CD4-positive, alpha-beta T cell treated with Interleukin-12 subunit alpha and Interleukin-12 subunit beta, for 1 hour (primary cell): ENCODE measurements around the gene ADAMTSL1.

Experiments
- DNase-seq: peaks from one replicate; pipeline ENCODE4 v3.0.0-alpha.2; 2020

ADAMTSL1 gene

DNA sequence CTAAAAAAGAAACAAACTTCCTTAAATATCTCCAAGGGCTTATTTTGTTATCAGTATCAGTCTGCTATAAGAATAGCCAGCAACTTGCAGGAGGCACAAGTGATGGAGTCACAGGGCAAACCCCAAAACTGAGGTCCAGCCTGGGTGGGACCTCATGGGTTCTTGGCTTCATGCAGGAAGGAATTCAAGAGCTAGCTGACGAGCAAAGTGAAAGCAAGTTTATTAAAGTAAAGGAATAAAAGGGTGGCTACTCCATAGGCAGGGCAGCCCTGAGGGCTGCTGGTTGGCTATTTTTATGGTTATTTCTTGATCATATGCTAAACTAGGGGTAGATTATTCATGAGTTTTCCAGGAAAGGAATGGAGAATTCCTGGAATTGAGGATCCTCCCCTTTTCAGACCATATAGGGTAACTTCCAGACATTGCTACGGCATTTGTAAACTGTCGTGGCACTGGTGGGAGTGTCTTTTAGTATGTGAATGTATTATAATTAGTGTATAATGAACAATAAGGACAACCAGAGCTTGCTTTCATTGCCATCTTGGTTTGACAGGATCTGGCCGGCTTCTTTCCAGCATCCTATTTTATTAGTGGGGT is 231.9 kb downstream of the ADAMTSL1 start:
- DNase-seq, result no peak

DNA sequence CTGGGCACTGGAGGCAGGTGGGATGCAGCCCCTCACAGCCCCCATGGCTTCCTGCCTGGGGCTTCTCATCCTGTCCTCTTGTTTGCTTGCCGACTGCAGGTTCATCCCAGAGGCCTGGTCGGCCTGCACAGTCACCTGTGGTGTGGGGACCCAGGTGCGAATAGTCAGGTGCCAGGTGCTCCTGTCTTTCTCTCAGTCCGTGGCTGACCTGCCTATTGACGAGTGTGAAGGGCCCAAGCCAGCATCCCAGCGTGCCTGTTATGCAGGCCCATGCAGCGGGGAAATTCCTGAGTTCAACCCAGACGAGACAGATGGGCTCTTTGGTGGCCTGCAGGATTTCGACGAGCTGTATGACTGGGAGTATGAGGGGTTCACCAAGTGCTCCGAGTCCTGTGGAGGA is 232.7 kb downstream of the ADAMTSL1 start:
- no peak for DNase-seq

DNA sequence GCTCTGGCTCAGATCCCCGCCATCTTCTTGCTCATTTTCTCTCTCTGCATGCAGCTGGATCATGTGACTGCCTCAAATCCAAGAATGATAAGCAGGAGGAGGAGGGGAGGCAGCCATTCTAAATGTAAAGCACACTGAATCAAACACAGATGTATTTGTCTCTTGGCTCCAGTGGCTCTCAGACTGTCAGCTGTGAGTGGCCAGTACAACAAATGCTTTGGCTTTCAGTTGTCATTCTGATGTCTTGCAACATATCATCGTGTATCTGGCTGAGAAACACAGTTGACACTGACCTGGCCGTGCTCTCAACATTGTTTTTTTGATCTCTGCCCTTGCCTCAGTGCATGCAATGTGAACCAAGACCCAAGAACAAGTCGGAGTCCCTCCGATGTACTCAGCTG is 233.1 kb downstream of the ADAMTSL1 start:
- DNase-seq, result no peak

DNA sequence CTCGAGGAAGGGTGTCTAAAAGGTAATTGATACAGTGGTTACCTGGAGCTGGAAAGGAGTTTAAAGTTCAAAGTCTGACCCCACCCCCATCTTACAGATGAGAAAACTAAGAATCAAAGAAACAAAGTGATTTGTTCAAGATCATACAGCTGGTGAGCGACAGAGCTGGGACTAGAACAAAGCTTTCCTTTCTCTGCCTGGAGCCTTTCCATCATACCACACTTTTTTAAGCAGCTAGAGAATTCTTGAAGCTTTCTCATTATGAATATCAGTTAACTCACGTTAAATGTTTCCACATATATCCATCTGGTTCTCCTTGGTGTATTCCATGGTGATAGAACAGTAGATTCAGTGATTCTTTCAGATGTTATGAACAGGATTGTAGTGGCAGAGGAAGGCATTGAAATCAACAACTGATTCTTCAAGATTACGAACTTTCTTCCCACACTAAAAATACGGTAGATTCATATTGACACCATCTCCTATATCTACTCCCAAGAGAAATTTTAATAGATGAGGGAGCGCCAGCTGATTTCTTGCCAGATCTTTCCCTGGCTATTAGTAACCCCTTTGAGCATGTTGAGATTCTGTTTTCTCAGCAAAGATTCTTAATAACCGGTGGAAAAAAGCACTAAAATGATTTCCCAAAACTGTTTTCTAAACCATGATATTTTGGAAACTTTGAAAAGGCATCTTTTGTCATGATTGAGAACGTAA is 233.7 kb downstream of the ADAMTSL1 start:
- no peak for DNase-seq

DNA sequence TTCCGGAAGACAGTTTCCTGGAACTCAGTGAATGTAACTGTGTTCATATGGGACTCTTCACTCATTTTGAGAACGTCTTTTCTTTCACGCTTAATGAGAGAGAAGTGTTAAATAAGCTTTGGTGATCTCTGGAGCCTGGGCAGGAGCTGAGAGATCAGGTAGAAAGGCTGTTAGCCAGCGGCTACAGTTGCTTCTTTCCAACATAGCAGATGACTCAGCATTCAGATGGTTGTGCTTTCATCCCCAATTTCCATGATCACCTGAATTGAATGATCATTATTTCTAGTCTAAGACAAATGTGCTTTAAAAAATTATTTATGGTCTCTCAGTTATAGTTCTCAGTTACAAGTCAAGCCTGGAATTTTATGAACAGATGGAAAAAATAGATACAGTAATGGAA is 234.5 kb downstream of the ADAMTSL1 start:
- DNase-seq, result no peak

DNA sequence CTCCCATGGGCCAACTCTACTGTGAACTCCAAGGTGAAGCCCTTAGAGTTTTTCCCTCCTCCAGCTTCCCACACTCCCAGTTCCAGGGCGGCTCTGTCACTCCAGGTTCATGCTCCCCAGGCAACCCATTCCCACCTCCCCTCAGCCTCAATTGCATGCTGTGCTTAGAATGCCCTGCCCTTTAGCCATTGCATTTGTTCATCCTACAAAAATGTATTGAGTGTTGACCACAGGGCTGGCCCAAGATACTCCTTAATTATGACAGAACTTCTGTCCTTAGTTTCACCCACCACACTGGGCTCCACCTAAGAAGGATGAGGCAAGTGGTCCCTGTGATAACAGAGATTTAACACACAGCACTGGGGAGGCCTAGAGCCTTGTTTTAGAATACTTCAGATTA is 236.1 kb downstream of the ADAMTSL1 start:
- no peak for DNase-seq

DNA sequence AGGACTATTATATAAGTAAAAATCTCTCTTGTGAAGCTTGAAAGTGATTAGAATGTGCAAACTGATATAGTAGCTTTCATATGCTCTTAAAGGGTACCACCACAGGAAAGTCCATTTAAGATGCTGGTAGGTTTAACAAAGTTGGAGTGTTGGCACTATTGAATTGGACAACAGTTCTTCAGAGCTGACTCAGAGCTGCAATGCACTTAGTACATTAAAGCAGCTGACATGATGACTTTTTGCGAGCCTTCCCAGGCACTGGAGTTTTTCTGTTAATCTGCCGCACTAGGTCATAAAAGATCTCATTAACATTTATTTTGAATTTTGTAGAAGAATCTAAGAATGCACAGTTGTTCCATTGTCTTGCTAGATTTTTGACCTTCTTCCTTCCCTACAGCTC is 243.8 kb downstream of the ADAMTSL1 start:
- DNase-seq, result no peak

DNA sequence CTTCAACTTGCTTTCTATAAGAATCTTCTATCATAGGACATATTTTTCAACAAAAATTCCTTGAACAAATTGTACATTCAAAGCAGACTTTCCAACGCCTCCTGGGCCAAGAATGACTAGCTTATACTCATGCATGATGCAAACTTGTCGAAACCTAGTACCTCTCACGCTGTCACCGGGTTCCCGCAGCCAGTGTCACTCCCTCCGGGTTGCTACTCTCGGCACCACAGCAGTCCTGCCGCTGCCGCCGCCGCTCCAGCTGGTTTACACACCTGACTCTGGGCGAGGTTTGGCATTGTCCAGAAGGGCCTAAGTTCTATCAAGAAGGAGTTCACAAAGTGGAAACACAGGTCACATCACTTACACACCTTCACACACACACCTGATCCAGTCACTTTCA is 244.4 kb downstream of the ADAMTSL1 start:
- no peak for DNase-seq

DNA sequence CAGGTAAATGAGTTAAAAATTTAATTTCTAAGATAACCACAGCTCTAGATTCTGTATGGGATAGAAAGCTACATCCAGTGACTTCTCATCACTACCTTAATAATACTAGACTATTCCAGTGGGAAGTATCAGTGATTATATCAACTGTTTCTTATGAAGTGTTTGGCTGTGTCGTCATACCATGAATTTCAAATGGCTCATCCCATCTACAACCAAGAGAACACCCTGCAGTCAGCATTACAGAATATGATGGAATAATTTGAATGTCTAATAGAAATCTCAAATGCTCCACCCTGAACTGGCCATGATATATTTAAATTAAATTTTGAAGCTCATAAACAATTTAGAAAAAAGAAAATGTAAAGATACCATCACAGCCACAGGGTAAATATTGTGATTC is 245.0 kb downstream of the ADAMTSL1 start:
- DNase-seq, result no peak

DNA sequence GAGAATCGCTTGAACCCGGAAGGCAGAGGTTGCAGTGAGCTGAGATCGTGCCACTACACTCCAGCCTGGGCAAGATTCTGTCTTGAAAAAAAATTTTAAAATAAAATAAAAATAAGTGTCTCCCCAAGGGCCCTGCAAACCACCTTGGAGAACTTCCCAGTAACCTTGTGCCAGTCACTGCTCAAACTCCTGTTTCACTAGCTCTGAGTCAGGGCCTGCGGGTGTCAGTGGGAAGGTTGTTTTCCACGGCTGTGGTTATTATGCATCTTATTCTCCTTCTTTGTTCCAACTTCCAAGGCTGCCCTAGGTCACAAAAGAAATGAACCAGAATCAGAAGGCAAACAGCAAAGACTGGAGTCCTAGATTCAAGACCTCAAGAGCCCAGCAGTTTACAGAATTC is 246.7 kb downstream of the ADAMTSL1 start:
- DNase-seq, result no peak

DNA sequence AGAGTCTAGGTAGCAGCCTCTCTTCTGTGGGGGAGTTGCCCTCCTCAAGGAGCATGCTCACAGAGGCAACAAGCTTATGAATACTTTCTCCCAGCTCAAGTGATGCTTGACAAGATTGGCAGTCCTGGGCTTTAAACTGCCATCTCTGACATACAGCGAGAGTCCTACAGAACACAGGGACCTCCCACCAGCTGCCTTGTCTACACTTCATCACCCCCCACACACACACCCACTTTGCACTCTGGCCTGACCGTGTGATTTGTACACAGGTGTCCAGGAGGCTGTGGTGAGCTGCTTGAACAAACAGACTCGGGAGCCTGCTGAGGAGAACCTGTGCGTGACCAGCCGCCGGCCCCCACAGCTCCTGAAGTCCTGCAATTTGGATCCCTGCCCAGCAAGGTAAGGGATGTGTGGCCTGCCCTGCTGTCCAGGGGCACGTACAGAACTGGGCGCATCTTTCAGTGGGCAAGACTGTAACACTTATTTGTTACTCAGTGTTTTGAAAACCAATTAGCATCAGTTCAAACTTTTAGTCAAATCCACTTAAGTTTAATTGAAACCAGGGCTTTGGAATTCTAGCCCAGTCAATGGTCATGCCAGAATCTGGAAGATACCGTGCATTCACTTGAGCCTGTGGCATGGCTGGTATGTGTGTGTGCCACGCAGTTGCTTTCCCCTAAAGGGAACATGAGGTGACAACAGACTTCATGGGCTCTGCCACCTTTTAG is 247.5 kb downstream of the ADAMTSL1 start:
- DNase-seq, result no peak

DNA sequence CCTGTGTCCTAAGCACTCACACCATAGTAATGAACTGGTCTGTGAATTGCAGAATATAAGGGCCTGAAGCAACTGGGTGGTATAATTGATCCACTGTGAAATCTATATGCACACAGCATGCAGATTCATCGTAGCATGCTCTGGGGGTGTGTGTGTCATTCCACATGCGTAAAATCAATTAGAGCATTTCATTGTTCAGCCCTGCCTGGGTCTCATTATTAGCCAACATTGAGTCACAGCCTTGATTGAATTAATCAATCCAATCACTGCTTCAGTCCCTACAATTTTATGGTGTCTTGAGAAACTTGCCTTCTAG is 248.0 kb downstream of the ADAMTSL1 start:
- DNase-seq, result no peak

DNA sequence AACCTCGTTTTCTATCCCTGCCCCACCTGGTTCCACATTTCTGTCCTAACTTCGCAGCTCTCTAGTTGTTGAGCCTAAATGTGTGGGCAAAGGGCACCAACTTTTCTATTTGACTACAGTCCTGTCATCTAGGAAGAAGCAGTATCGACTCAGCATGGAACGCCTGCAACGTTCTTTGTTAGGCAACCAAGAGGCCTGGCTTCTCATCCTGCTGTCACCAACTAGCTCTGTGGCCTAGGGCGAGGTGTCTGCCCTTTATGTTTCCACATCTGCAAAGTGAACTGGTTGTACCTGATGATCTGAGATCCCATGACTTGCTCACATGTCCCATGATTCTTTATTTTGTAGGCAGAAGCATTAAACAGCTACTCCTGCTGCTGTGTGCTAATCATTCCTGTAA is 248.9 kb downstream of the ADAMTSL1 start:
- no peak for DNase-seq

DNA sequence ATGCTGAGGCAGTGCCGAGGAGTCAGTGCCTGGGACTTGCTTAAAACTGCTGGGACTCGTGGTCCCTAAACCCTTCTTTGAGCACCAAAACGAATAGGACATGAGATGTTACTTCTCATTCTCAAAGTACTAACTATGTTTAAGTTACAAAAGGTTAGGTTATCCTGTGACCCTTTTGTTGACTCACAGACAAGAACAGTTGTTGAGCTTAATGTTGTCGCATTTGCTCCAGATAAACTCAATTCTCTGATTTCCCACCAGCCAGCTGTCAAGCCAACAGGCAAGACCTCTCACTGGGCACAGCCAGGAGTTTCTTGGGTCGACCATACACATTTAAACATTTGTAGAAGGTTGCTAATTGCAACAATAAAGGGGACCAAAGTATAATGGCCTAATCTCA is 249.4 kb downstream of the ADAMTSL1 start:
- DNase-seq, result no peak

DNA sequence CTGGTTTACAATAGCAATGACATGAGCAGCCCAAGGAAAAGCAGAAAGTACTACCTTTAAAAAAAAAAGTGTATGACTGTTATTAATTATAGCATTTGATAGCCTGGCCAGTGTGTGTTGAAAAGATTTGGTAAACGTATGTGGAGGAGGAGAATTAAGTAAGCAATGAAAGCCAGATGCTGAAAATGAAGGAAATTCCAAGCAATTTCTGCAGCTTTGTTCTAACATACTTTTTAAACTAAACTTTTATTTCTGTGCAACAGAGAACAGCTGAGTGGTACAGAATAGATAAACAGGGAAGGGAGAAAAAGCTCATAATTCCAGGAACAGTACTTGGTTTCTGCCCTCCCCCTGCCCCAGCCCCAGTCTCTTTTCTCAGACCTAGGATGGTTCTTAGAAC is 252.6 kb downstream of the ADAMTSL1 start:
- DNase-seq, result no peak

DNA sequence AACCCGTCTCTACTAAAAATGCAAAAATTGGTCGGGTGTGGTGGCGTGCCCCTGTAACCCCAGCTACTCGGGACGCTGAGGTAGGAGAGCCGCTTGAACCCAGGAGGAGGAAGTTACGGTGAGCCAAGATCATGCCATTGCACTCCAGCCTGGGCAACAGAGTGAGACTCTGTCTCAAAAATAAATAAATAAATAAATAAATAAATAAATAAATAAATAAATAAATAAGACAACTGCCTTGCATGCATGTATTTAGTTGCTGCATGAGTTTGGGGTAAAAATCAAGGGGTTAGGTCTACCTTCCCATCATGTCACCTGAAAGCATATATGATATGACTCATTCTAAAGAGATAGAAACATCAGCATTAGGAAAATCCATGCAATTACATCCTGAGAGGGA is 254.0 kb downstream of the ADAMTSL1 start:
- DNase-seq, result no peak

DNA sequence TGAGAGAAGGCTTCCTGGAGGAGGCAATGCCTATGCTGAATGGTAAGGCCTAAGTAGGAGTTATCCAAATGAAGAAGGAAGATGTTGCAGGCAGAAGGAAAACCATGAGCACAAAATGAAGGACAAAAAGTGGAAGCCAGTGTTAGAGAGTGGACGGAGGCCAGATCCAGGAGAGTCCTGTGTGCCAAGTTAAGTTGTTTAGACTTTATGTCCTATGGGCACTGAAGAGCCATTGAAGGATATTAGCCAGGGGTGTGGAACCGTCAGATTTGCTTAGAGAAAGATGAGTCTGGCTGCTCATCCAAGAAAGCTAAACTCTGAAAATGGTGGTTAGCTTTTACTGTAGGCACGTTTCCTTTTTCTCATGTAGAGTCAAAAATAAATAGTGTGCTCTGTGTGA is 254.7 kb downstream of the ADAMTSL1 start:
- DNase-seq, result no peak

DNA sequence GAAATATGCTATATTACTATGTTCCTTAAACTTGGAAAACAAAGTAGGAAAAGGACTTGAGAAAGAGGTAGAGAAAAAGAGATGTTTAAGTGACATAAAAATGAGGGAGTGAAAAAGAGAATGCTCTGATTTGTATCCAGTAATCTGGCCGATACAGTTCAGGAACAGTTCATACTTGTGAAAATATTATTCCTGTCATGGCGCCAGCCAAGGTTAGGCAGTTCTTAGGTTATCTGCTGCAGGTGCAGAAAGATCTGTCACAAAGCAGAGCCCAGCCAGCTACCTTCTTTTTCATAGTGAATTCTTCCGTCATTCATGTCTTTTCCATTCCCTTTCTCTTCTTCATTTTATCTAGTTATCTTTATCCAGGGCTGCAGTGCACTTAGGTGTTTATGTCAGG is 256.3 kb downstream of the ADAMTSL1 start:
- DNase-seq, result no peak

DNA sequence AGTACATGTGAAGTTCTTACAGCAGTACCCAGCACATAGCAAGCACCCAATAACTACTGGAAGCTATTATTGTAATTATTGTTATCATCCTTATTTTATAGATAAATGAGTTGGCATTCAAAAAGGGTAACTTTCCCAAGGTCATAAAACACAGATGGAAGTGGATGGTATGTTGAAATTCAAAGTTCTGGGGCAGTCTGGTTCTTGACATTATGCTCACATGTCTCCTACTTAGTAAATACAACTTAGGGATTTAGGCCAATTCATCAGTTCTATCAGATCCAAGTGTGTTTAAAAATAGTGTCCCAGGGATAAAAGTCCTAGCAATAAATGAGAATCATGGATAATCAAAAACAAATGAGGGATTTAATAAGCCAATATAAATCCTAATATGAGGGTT is 265.2 kb downstream of the ADAMTSL1 start:
- no peak for DNase-seq

DNA sequence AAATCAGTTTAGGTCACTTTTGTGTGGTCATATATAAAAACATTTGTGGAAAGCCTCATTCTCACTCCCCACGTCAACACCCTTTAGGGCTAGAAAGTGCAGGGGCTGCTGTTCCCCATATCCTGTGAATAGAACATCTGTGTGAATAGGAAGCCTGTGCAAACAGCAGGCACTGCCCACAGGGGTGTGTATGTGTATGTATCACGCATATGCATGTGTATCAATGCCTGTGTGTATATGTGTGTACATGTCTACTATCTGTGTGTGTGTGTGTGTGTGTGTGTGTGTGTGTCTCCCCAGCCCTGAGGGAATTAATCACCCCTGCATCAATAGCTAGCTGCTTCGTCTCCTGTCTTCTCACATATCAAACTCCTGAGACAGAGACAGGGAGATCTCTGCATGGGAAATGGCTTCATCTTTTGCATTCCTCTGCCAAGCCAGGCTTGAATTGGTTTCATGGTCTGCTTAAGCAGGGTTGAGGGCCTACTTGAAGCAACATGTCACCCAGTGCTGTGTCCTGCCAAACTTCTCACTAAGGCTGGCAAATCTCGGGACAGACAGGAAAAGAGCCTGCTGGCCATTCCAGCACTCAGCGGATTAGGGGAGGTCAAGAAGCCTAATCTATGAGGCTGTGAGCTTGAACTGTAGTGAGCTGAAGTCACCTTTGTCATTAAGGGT is 265.8 kb downstream of the ADAMTSL1 start:
- DNase-seq, result no peak

DNA sequence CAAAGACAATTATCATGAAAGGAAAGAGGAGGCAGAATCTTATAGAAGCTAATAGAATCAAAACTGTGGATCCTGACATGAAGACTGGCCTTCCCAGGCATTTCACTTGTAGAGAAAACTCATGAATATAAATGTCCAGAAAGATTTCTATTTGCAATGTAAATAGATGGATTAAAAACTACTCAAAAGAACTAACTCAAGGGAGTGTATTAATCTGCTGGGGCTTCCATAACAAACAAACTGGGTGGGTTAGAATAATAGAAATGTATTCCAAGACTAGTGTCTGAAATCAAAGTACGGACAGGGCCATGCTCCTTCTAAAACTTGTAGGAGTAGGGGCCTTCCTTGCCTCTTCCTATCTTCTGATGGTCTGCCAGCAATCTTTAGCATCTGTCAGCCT is 267.4 kb downstream of the ADAMTSL1 start:
- no peak for DNase-seq

DNA sequence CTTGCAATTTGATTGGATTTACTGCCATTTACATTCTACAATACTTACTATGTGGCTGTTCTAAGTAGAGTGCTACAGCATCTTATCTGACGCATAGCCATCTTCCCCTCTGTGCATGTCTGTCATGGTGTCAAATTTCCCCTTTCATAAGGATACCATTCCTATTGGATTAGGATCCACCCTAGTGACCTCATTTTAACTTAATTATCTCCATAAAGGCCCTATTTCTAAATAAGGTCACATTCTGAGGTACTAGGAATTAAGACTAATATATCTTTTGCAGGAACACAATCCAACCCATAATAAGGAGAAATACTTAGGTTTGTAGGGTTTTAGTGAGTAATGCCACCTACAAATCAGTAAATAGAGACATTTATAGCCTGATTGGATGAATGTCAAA is 268.0 kb downstream of the ADAMTSL1 start:
- DNase-seq, result no peak

DNA sequence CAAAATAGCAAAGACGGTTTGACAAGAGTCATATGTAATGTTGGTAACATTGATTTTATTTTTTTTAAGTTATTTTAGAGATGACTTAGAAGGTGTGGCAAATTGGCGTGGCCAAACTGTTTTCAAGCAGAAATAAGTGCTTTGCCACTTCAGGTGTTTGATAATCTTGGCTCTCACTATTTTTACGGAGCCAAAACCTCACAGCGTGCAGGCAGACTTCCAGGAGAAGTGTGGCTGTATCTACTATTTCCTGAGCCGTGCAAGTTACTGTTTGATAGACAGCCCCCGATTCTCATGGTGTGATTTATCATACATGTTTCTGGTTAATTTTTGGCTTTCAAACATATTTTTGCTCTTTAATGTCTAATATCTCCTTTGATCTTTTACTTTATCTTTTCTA is 269.5 kb downstream of the ADAMTSL1 start:
- no peak for DNase-seq

DNA sequence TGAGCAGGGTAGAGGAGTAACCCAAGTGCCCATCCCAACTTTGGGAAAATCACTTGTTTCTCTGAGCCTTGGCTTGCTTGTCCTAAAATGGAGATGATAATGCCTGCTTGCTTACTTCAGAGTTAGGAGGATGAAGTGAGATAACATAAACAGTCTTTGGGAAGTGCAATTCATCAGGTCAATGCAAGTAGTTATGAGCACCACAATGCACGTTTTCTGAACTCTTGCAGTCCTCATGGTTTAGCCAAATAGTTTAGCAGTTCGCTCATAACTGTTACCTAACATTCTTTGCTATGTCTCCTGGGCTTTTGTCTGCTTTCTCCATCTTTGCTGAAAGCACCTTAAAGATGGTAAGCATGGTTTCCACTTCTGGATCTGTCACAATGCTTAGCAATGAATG is 270.0 kb downstream of the ADAMTSL1 start:
- no peak for DNase-seq
